Posterior cingulate gyrus (tissue), 11 donors: ENCODE data around the gene JARID2.
A peak's percentile ranks its signal among the peaks of the same experiment; 100 is the strongest.

Experiments used
- DNase-seq, 10 donors: peaks; one replicate each; pipeline versions ENCODE4 v3.0.0 to v3.0.0-alpha.2; 2020 to 2021; ENCODE audit warnings: mixed read lengths in 3 of 10
- intact Hi-C: fragments of 100-400 bp; cut with DNase I; formaldehyde crosslinking; loops from one replicate; pipeline ENCODE4 v1.15.1; 2023

Gene JARID2

DNA sequence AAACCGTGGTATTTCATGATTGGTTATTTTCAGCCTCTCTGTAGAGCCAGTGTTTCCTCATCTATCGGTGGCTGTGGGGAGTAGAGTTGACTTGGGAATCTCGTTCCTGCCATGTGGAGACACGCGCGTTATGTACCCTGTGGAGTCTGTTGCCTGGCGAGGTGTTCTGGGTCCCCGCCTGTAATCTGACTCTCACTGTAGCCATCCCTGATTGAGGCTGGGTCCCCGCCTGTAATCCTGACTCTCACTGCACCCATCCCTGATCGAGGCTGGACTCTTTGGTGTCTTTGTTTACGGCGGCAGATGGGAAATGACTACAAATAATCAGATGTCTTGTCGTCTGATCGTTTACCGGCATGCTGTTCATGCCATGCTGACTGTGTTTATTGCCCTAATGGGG lies 263.1 kb downstream of the JARID2 start:
- intact Hi-C loops, result no loop called here
- DNase-seq, result peak in 3 of 10 donors; percentile 50 to 69 (median 53)

DNA sequence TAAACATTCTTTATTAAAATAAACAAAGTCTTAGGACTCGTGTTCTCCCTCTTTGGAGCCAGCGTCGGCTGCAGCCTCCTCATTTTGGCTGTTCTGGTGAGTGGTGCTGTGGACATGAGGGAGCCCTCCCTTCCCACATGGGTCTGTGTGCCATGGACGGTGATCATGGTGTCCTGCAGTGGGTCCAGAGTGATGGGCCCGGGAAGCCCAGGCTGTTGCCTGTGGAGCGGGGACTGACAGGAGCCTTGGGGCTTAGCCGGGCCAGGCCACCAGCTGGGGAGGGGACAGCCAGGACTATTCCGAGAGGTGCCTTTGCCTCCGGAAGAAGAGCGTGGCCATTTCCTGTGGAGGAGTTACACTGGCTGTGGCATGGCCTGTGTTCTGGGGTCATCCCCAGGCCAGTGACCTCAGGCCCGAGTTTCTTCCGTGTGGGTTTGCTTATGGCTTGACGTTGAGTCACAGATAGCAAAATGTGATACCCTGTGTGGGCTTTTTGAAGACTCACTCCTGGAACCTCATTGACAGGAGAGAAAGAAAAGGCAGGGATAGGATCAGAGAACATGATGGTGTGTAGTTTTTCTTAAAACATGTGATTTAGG lies 263.6 kb downstream of the JARID2 start:
- intact Hi-C loops, result no loop called here
- peak in 3 of 10 donors; percentile 60 to 68 (median 61) for DNase-seq

DNA sequence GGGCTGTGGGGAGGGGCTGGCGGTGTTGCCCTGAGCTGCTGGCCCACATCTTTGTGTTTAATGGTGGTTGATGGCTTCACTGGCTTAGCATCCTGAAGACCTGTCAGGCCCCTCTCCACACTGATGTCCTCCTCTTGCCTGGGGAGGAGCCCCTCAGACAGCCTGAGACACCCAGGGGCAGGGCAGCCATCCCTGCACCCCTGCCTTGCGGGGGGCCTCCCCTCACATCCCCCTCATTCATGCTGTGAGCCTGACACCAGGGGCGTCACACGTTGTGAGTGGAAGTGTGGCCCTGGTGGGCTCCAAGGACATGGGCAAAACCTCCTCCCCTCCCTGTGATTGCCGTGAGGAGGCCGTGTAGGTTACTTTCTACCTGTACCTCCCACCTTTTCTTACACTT lies 264.3 kb downstream of the JARID2 start:
- intact Hi-C loops, result no loop called here
- peak in 3 of 10 donors; percentile 20 to 70 (median 42) for DNase-seq

GRCh38 chr6:15510536-15511247 lies 264.8 kb downstream of the JARID2 start:
- intact Hi-C loops, result no loop called here

GRCh38 chr6:15511248-15512125 lies 265.6 kb downstream of the JARID2 start:
- peak in 3 of 10 donors; percentile 71 to 85 (median 82) for DNase-seq
- intact Hi-C loops, result no loop called here

More at GRCh38 chr6:15510536-15511247, 264.8 kb downstream of the JARID2 start:
- peak in 3 of 10 donors; percentile 37 to 70 (median 61) for DNase-seq

DNA sequence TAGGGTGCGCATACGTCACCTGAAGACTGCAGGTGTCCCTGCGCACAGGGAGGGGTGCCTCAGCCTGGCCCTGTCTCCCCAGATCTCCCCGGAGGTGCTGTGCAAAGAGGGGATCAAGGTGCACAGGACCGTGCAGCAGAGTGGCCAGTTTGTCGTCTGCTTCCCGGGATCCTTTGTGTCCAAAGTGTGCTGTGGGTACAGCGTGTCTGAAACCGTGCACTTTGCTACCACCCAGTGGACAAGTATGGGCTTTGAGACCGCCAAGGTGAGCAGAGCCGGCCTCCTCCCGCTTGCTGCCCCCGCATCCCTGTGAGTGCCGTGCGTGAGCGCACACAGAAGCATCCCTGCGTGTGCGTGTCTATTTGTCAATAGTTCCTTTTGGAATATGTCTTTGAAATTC lies 266.3 kb downstream of the JARID2 start:
- intact Hi-C loops, result no loop called here
- DNase-seq, result peak in 6 of 10 donors; percentile 57 to 91 (median 74)

DNA sequence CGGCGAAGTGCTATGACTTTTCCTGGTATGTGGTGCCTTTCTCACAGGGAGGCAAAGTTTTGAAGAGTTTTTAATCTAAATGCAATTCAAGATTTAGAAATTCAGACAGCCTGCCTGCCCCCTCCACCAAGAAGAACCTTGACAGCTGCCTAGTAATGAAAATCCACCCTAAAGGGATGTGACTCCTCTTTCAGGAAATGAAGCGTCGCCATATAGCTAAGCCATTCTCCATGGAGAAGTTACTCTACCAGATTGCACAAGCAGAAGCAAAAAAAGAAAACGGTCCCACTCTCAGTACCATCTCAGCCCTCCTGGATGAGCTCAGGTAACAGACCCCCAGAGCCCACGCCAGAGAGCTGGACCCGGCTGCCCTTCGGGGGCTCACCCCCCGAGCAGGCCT lies 266.9 kb downstream of the JARID2 start:
- peak in 1 of 10 donors; percentile 11 for DNase-seq
- intact Hi-C loops, result no loop called here

- intact Hi-C loops, result no loop called here
- DNase-seq, result peak in 2 of 10 donors; percentile 79 to 80
Observed at GRCh38 chr6:15513131-15513771, 267.4 kb downstream of the JARID2 start.

DNA sequence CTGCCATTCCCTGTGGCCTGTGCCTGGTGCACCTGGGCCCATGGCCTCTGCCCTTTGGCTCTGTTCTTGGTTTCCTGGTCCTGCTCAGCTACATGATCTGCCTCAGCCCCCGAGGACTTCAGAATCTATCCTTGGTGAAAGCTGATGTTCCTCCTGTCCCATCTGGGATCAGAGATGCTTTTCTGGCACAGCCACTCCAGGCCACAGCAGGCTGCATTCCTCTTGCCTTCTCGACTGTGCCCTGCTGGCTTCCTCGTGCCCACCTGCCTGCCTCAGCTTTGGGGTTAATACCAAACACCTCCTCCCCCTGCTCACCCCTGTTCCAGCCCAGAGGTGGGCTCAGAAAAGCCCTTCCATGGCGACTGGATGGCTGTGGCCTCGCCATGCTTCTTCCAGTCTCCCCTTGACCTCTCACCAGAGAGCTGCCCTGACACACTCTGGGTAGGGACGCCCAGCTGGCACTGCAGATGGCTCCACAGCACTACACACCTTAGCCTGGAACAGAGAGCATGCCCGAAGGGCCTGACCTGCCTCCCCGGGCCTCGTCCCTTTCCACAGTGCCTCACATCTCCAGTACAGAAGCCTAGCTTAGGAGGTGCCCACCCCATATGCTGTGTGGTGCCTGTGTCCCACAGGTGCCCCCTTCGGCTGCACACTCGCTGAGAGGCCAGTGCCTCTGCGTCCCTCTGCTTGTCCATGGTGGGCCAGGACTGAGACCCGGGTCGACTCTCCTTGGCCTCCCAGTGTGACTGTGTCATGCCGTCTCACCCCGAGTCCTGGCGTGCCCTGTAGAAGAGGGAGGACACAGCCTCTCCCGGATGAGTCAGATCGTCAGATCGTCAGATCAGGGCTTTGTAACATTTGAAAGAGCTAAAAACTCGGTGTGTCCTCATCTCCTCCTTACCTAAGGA lies 268.2 kb downstream of the JARID2 start:
- intact Hi-C loops, result no loop called here
- peak in 1 of 10 donors; percentile 61 for DNase-seq

DNA sequence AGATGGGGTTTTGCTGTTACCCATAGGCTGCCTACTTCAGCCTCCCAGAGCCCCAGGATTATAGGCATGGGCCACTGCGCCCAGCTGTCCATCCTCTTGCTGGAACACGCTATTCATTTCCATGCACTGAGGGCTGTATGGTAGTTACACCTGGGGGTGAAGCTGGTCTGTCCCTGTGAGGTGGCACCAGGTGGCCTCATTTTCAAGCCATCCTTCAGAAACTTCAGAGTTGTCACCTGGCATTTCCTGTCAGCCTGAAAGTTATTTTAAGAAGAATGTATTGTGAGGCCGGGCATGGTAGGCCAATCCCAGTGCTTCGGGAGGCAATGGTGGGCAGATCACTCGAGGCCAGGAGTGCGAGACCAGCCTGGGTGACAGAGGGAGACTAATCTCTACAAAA lies 269.4 kb downstream of the JARID2 start:
- intact Hi-C loops, result loop anchor here (5.0 kb wide), 1 partner anchor 107 kb away; no protein-coding TSS in a partner anchor
- peak in 1 of 10 donors; percentile 41 for DNase-seq

GRCh38 chr6:15515660-15516375 lies 269.9 kb downstream of the JARID2 start:
- DNase-seq, result peak in 1 of 10 donors; percentile 62
- intact Hi-C loops, result loop anchor here (5.0 kb wide), 1 partner anchor 106 kb away; no protein-coding TSS in a partner anchor

GRCh38 chr6:15516378-15516777 lies 270.5 kb downstream of the JARID2 start:
- intact Hi-C loops, result loop anchor here (5.0 kb wide), 1 partner anchor 106 kb away; no protein-coding TSS in a partner anchor

DNA sequence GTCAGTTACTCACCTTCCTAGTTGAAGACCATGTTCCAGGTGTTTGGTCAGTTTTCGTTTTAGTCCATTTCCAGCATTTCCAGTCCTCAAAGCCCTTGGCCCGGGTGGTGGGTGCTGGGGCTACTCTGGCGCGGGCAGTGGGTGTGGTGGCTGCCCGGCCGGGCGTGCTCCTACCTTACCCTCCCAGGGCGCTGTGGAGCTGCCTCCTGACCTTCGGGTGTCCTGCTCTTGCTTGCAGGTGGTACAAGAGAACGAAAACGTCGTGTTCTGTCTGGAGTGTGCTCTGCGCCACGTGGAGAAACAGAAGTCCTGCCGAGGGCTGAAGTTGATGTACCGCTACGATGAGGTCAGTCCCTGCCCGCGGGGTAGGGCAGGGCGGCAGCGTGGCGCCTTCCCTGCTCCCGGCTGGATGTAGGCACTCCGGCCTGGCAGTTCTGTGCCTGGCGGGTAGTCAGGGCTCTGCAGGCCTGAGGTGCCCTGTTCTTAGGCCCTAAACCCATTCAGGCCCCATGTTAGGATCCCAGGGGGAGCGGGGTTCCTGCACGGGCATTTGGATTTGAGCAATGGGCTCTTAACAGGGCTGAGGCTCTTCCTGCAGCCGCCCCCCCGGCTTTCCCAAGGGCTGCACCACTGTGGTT lies 271.2 kb downstream of the JARID2 start:
- DNase-seq, result peak in 2 of 10 donors; percentile 48 to 74
- intact Hi-C loops, result loop anchor here (5.0 kb wide), 1 partner anchor 105 kb away; no protein-coding TSS in a partner anchor

More at GRCh38 chr6:15516378-15516777, 270.5 kb downstream of the JARID2 start:
- peak in 1 of 10 donors; percentile 59 for DNase-seq

DNA sequence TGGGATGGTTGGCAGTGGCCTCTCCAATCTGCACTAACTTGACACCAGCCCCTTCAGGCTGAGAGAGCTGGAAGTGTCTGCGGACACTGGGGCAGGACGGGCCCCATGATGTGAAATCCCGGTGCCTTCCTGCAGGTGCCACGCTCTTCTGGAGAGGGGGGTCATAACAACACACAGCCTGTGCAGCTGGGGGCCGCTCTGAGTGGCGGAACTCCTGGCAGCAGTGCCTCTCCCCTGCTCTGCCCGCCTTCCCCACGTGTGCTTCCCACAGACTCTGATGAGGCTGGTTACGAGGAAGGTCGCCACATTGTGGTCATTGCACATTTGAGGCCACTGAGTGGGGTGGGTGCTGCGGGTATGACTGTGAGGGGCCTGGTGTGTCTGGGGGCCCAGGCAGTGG lies 271.7 kb downstream of the JARID2 start:
- intact Hi-C loops, result loop anchor here (5.0 kb wide), 1 partner anchor 105 kb away; no protein-coding TSS in a partner anchor
- DNase-seq, result peak in 2 of 10 donors; percentile 59 to 72

DNA sequence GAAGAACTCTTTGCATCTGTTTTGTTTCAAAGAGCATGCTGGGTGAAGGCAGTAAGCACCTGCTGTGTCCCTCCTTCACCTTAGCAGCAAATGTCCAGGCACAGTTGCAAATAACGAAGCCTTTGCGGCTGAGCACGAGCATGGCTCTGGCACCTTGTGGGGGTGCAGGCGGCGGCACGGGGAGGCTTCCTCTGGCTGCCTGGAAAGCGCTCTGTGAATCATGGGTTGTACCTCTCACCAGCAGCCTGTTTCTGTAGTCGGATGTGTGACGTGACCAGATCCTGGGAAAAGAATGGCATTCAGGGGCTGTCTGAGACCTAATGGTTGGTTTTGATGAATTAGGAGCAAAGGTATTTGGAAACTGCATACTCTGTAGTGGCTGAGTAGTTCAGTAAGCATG lies 272.2 kb downstream of the JARID2 start:
- intact Hi-C loops, result loop anchor here (5.0 kb wide), 1 partner anchor 104 kb away; no protein-coding TSS in a partner anchor
- DNase-seq, result peak in 2 of 10 donors; percentile 84 to 88

GRCh38 chr6:15518878-15519277 lies 273.0 kb downstream of the JARID2 start:
- DNase-seq, result peak in 1 of 10 donors; percentile 50
- intact Hi-C loops, result loop anchor here (5.0 kb wide), 1 partner anchor 103 kb away; no protein-coding TSS in a partner anchor

GRCh38 chr6:15519681-15520080 lies 273.8 kb downstream of the JARID2 start:
- DNase-seq, result peak in 1 of 10 donors; percentile 24
- intact Hi-C loops, result loop anchor here (5.0 kb wide), 1 partner anchor 103 kb away; no protein-coding TSS in a partner anchor
